Parathyroid adenoma (tissue), 2 donors: Measurements from ENCODE around the gene NXPH2.

Experiments
- H2AFZ ChIP-seq: fragments of 300-600 bp; sonication (generic); one replicate; pipeline ENCODE4 v1.7.0; 2017; ENCODE audit warnings: antibody characterized with exemption, mild to moderate bottlenecking
- H3K27ac ChIP-seq: fragments of 300-600 bp; sonication (generic); one replicate; pipeline ENCODE4 v1.7.0; 2017
- H3K27me3 ChIP-seq: fragments of 300-600 bp; sonication (generic); one replicate; pipeline ENCODE4 v1.7.0; 2017; ENCODE audit warnings: low read length; ENCODE audit not compliant: control insufficient read depth, insufficient read depth
- H3K36me3 ChIP-seq: fragments of 300-600 bp; sonication (generic); one replicate; pipeline ENCODE4 v1.7.0; 2017; ENCODE audit warnings: low read length; ENCODE audit not compliant: control insufficient read depth, insufficient read depth
- H3K4me1 ChIP-seq: fragments of 300-600 bp; sonication (generic); one replicate; pipeline ENCODE4 v1.7.0; 2017; ENCODE audit warnings: control low read depth
- H3K4me2 ChIP-seq: fragments of 300-600 bp; sonication (generic); one replicate; pipeline ENCODE4 v1.7.0; 2017; ENCODE audit warnings: low read length
- H3K4me3 ChIP-seq: fragments of 300-600 bp; sonication (generic); one replicate; pipeline ENCODE4 v1.7.0; 2017; ENCODE audit warnings: low read depth, low read length
- H3K79me2 ChIP-seq: fragments of 300-600 bp; sonication (generic); one replicate; pipeline ENCODE4 v1.7.0; 2017; ENCODE audit warnings: control low read depth
- H3K9ac ChIP-seq: fragments of 300-600 bp; sonication (generic); one replicate; pipeline ENCODE4 v1.7.0; 2017; ENCODE audit warnings: mild to moderate bottlenecking
- H3K9me3 ChIP-seq: fragments of 300-600 bp; sonication (generic); one replicate; pipeline ENCODE4 v1.7.0; 2017; ENCODE audit warnings: low read length; ENCODE audit not compliant: control insufficient read depth
- TF ChIP-seq, protein P1 (sequence below): fragments of 300-600 bp; sonication (generic); IDR thresholded peaks from one replicate; pipeline ENCODE4 v1.7.0; 2017; ENCODE audit warnings: antibody characterized with exemption, mild to moderate bottlenecking
- donor health status: primary hyperparathyroidism.

The NXPH2 gene

DNA sequence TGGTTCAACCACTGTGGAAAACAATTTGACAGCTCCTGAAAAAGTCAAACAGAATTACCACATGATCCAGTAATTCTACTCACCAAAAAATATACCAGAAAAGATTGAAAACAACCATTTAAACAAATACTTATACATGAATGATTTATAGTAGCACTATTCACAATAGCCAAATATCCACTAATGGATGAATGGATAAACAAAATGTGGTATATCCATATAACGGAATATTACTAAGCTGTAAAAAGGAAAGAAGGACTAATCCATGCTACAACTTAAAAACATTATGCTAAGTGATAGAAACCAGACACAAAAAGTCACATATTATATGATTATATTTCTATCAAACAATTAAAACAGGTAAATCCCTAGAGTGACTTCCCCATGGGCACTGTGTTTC, 147.1 kb downstream of the NXPH2 start:
- H3K27me3 ChIP-seq, result no peaks in the 10 kb centered on the region
- H3K9me3 ChIP-seq, result no peaks in the 10 kb centered on the region
- H3K9ac ChIP-seq, result no peak overlapping the region
- no peaks in the 10 kb centered on the region for H3K79me2 ChIP-seq
- H2AFZ ChIP-seq, result no peak overlapping the region
- no peak overlapping the region for H3K27ac ChIP-seq
- no peaks in the 10 kb centered on the region for H3K36me3 ChIP-seq
- H3K4me3 ChIP-seq, result no peak overlapping the region
- H3K4me2 ChIP-seq, result no peak overlapping the region
- TF ChIP-seq, protein P1, sequence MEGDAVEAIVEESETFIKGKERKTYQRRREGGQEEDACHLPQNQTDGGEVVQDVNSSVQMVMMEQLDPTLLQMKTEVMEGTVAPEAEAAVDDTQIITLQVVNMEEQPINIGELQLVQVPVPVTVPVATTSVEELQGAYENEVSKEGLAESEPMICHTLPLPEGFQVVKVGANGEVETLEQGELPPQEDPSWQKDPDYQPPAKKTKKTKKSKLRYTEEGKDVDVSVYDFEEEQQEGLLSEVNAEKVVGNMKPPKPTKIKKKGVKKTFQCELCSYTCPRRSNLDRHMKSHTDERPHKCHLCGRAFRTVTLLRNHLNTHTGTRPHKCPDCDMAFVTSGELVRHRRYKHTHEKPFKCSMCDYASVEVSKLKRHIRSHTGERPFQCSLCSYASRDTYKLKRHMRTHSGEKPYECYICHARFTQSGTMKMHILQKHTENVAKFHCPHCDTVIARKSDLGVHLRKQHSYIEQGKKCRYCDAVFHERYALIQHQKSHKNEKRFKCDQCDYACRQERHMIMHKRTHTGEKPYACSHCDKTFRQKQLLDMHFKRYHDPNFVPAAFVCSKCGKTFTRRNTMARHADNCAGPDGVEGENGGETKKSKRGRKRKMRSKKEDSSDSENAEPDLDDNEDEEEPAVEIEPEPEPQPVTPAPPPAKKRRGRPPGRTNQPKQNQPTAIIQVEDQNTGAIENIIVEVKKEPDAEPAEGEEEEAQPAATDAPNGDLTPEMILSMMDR, result no peak
- H3K4me1 ChIP-seq, result no peaks in the 10 kb centered on the region

GRCh38 chr2:138632066-138632620, 148.0 kb downstream of the NXPH2 start:
- Histone ChIP-seq H3K27ac (no peak overlapping the region), H3K9ac (no peak overlapping the region), H3K4me1 (no peaks in the 10 kb centered on the region), H3K4me2 (no peak overlapping the region), H3K9me3 (no peaks in the 10 kb centered on the region), H3K36me3 (no peaks in the 10 kb centered on the region), H3K4me3 (no peak overlapping the region), H3K27me3 (no peaks in the 10 kb centered on the region), H3K79me2 (no peaks in the 10 kb centered on the region), H2AFZ (no peak overlapping the region)
- TF ChIP-seq, protein P1, result no peak

DNA sequence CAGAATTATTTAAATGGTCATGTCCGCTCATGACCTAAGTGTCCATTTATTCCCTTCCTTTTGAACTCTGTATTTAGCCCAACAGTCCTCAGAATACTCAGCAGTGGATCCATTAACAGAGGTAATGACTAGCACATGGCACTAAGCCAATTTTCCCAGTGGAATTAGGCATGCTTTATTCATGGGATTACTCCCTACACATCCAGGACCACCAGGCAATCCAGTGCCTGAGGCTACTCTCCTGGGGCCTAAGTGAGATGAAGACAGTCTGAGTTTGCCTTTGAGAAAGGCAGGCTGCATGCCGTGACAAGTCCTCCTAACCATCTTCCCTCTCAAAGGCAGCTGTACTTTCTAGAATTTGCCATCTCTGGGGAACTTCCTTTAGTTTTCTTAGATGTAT, 150.0 kb downstream of the NXPH2 start:
- Histone ChIP-seq H3K27ac (no peak overlapping the region), H3K4me2 (no peak overlapping the region), H3K4me1 (no peaks in the 10 kb centered on the region), H3K79me2 (no peaks in the 10 kb centered on the region), H3K4me3 (no peak overlapping the region), H3K9ac (no peak overlapping the region), H3K9me3 (no peaks in the 10 kb centered on the region), H3K27me3 (no peaks in the 10 kb centered on the region), H2AFZ (no peak overlapping the region), H3K36me3 (no peaks in the 10 kb centered on the region)
- TF ChIP-seq, protein P1, result no peak

GRCh38 chr2:138626148-138626547, 154.0 kb downstream of the NXPH2 start:
- no peaks in the 10 kb centered on the region for H3K4me1 ChIP-seq
- TF ChIP-seq, protein P1, result no peak
- no peak overlapping the region for H3K4me2 ChIP-seq
- no peak overlapping the region for H2AFZ ChIP-seq
- H3K27ac ChIP-seq, result no peak overlapping the region
- H3K27me3 ChIP-seq, result no peaks in the 10 kb centered on the region
- no peaks in the 10 kb centered on the region for H3K79me2 ChIP-seq
- no peaks in the 10 kb centered on the region for H3K9me3 ChIP-seq
- no peaks in the 10 kb centered on the region for H3K36me3 ChIP-seq
- no peak overlapping the region for H3K4me3 ChIP-seq
- no peak overlapping the region for H3K9ac ChIP-seq

DNA sequence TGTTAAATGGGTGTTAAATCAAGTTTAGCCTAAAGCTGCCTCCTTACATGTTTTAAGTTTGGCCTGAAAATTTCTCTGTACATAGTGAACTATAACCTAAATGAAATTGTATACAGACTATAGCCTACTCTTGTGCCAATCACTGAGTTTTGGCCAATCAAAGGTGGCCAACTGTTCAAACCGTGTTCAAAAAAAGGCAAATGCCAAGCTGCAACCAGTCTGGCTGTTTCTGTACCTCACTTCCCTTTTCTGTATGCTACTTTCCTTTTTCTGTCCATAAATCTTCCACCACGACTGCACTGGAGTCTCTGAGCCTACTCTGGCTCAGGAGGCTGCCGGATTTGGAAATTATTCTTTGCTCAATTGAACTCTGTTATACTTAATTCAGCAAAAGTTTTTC, 157.6 kb downstream of the NXPH2 start:
- Histone ChIP-seq H2AFZ (no peak overlapping the region), H3K36me3 (no peaks in the 10 kb centered on the region), H3K4me3 (no peak overlapping the region), H3K27ac (no peak overlapping the region), H3K79me2 (no peaks in the 10 kb centered on the region), H3K27me3 (no peaks in the 10 kb centered on the region), H3K4me2 (no peak overlapping the region), H3K4me1 (no peaks in the 10 kb centered on the region), H3K9me3 (no peaks in the 10 kb centered on the region), H3K9ac (no peak overlapping the region)
- TF ChIP-seq, protein P1, result no peak
